Fibroblast of peridontal ligament (primary cell): Measurements from ENCODE around the gene DCAF11.

ENCODE experiments used
- DNase-seq: peaks from one replicate; pipeline ENCODE4 v3.0.0-alpha.2; 2010; ENCODE audit errors: extremely low read depth

Gene DCAF11

DNA sequence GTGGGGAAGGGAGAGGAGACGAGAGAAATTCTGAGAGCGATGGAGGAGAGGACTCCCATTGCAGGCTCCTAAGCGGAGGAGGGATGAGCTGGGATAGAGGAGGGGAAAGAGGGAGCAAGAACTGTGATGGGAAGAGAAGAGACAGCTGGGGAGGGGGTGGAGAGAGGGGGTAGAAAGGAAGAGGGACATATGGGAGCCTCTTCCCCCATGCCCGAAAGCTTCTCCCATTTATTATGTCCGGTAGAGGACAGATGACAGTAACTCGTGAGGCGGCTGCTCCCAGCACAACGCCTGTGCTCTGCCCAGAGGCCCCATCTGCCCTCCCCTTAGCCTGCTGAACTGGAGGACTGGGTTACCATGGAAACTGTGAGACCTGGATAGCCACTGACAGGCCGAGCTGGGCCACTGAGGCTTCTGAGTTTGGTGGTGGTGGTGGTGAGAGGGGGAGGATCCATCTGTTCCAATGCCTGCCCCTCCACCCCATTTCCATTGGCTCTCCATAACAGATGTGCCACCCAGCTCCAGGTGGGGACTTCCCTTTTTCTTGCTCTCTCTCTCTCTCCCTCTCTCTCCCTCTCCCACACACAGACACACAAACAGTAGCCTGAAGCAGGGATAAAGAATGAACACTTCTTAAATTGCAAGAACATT lies 35.0 kb upstream of the DCAF11 start:
- no peak for DNase-seq

DNA sequence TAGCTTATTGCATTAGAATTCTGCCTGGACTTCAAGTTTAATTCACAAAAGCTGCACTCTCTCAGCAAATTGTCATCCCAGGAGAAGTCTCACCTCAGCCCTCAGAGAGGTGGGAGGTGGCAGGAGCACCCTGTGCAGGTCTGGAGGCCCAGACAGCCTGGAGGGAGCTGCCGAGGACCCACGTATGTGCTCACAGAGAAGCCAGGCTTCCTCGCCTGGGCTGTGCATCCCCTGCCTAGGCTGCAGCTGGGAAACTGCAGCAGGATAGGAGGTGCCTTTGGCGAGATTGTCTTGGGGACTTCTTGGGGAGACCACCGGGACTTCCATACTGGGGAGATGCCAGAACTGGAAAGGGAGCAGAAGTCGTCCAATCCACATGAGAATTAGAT lies 34.4 kb upstream of the DCAF11 start:
- no peak for DNase-seq

- DNase-seq: peak; percentile 4
These were observed 33.5 kb upstream of the DCAF11 start for GRCh38 chr14:24080888-24081738.

DNA sequence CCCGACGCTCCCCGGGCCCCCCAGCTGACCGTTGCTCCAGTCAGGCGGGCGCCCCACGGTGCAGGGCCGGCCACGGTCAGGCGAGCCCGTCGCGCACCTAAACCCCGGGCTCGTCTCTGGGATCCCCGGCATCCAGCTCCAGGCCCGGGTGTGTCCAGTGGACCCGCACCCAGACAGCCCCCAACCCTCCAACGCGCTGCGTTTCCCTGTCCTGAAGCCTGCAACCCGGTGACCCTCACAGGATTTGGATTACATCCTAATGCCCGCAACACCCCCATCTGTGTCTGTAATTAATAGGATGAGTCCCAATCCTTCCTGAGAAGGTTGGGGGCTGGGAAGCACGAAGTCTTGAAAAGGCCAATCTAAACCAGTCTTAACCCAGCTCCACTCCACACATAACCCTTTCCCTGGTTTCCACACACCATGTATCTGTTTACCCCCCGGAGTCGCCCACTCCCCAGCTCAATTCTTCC lies 32.8 kb upstream of the DCAF11 start:
- DNase-seq: no peak

GRCh38 chr14:24082411-24083080 lies 32.0 kb upstream of the DCAF11 start:
- DNase-seq: no peak

GRCh38 chr14:24083462-24083861 lies 31.1 kb upstream of the DCAF11 start:
- DNase-seq: no peak

DNA sequence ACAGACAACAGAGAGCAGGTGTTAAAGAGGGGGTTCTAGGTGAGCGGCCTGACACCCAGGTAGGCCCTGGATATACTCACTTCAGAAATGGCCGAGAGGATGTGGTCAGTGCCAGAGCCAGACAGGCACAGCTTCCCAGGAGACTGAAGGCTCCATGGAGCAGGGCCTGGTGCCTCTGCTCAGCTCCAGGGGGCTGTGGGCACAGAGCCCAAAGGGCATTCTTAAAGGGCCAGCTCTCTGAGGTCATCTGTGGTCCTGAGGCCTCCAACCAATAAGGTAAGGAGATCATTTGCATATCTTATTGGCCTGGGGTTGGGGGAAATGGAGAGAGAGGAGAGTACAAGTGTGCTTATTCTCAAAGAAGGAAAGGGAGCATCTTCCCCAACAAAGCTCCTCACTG lies 30.1 kb upstream of the DCAF11 start:
- DNase-seq: no peak

DNA sequence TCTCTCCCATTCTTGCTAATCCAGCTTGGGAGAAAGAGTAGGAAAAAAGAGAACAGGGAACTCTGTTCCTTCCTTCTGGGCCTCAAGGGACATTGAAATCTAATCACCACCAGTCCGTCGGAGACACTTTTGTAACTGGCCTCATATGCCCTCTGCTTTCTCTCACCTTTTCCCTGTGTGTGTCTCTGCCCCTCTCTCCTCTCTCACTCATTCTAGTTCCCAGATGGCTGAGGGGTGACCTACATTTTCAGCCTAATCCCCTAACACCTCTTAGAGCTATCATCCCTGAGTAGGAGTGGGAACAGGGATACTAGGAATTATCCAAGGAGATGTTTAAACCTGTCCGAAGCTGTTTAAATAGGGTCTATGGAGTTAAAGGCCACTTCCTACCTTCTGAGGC lies 29.4 kb upstream of the DCAF11 start:
- DNase-seq: no peak

- DNase-seq: no peak
These were observed 28.2 kb upstream of the DCAF11 start for GRCh38 chr14:24086193-24086955.

- no peak for DNase-seq
These were observed 27.6 kb upstream of the DCAF11 start for GRCh38 chr14:24087004-24087403.

DNA sequence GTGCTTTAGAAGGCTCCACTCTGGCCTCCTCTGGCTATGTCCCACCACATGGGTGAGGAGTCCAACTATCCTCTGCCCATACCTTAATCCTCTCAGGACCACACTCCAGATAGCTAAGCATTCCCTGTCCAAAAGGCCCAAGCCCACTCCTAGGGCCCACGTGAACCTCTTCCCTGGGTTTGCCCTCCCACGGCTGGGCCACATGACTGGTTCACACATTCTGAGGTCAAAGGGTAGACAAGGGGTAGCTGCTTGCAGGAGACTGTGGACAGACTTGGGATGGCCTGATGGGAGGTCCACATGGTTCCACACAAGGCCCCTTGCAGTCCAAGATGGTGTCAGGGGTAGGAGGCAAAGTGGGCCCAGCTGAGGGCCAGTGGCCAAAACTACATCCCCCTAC lies 26.5 kb upstream of the DCAF11 start:
- no peak for DNase-seq

GRCh38 chr14:24089890-24090289 lies 24.7 kb upstream of the DCAF11 start:
- DNase-seq: no peak

DNA sequence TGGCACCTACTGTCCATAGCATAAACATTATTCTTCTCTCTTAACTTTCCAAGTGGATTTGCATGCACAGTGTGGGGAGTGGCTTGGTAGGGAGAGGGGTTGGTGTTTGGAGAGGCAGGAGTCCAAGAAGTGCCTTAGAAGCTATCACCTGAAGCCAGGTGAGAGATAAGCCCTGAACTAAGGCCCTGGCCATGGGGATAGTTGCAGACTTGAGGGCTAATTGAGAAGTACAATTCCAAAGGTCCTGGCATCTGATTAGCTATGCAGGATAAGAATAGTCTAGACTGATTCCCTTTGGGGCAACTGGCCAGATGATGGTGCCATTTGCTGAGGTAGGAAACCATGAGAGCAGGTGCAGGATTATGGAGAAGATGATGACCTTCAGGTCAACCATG lies 22.5 kb upstream of the DCAF11 start:
- no peak for DNase-seq

GRCh38 chr14:24092505-24093206 lies 21.9 kb upstream of the DCAF11 start:
- peak; percentile 52 for DNase-seq

DNA sequence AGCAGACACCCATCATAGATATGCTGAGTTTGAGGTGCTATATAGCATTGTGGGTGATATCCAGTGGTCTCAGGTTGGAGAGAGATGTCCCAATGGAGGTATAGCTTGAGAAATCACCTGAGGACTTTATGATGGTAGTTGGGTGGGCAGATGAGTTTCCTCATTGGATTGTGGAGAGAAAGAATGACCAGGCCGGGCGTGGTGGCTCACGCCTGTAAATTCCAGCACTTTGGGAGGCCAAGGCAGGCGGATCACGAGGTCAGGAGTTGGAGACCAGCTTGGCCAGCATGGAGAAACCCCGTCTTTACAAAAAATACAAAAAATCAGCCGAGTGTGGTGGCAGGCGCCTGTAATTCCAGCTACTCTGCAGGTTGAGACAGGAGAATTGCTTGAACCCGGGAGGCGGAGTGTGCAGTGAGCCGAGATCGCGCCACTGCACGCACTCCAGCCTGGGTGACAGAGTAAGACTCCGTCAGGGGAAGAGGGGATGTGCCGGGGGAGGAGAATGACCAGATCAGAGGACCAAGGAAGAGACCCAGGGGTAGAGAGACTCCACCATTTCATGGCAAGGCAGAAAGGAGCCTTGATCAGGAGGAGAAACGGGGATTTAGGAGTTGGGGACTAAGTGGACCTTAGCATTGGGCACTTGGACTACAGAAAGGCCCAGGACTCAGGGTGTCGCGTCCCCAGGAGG lies 21.2 kb upstream of the DCAF11 start:
- DNase-seq: no peak

GRCh38 chr14:24093901-24094840 lies 20.4 kb upstream of the DCAF11 start, which contains the start of gene PCK2:
Gene PCK2 (plus strand): TSS chr14:24094311. CDS start chr14:24094406, 95 bp downstream.
- peak; percentile 81 for DNase-seq

DNA sequence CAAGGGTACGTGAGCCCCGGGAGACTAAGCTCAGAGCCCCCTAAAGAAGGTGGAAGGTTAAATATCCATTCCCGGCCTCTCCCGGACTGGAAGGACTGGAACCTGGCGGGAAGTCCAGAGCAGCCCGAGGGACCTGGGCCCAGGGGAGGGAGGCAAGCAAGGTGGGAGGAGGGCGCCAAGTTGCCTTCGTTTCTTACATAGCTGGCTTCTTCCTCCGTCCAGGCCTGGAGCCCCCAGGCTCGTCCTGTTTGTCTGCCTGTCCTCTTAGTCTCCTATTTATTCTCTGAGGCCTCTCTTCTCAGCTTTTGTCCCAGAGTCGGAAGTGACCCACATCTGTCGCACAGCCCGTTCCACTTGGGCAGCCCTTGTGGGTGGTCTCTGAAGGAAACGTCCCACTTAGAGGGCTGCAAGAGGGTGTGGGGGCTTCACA lies 19.7 kb upstream of the DCAF11 start:
- peak; percentile 2 for DNase-seq

DNA sequence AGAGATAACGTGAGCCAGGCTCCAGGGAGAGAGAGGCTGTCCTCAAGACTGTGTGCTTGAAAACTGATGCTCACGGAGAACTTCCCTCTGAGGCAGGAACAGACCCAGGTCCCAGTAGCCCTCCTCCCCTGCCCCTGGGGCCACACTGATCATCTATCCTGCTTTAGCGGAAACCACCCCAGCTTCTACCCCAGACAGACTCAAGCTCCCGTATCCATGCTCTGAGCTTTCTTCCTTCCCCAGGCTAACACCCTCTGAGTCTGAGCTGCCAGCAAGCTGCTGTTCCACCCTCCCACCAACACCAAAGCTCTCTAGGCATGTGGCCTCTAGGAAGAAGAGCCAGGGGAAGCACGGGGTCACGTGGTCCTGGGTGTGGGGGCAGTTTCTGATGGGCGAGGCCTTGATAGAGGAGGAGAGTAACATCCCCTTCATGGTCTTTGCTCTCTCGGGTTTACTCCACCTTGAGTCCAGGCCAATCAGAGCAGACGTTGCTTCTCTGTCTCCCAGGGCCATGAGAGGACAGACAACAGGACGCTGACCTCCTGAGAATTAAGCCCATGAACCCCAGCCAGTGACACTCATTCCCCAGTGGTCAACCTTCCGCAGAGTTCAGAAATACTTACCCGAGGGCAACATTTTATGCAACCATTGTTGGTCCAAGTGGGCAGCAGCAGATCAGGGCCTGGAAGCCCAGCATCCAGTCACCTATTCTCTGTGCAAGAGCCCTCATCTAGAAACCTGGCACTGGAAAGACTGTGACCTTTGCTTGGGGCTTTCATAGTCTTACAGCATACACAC lies 19.1 kb upstream of the DCAF11 start:
- peak; percentile 34 for DNase-seq
